ENCODE measurements around the gene TUNAR.

The TUNAR gene

GRCh38 chr14:95948558-95948981, 71.9 kb downstream of the TUNAR start:
- Histone ChIP-seq H4K20me1 (ENCODE audit: insufficient read depth, low read length, poor library complexity, severe bottlenecking) (no peaks in the 10 kb centered on the region), H3K27me3 (ENCODE audit: insufficient read depth, low read length, poor library complexity, severe bottlenecking) (no peaks in the 10 kb centered on the region), H3K4me2 (ENCODE audit: low read depth, low read length, poor library complexity, severe bottlenecking) (no peak overlapping the region), H3K9me2 (replicated peaks; ENCODE audit: low read depth, low read length) (no peaks in the 10 kb centered on the region), H3K4me1 (ENCODE audit: insufficient read depth, low read length, poor library complexity, severe bottlenecking) (no peaks in the 10 kb centered on the region), H3K79me2 (ENCODE audit: insufficient read depth, low read length) (no peaks in the 10 kb centered on the region), H3K36me3 (ENCODE audit: insufficient read depth, low read length) (no peaks in the 10 kb centered on the region), H3F3A (ENCODE audit: low read depth) (no peaks in the 10 kb centered on the region), H2AFZ (ENCODE audit: low read length) (no peak overlapping the region), H3K9ac (ENCODE audit: low read depth, low read length, poor library complexity, severe bottlenecking) (no peak overlapping the region), H3K9me3 (ENCODE audit: insufficient read depth, low read depth, low read length) (no peaks in the 10 kb centered on the region), H3K4me3 (ENCODE audit: low read length, poor library complexity, severe bottlenecking) (no peak overlapping the region)
- TF ChIP-seq EZH2phosphoT487 (IDR thresholded peaks at IDR 0.05; ENCODE audit: borderline replicate concordance) (no peak), CTCF (conservative IDR thresholded peaks at IDR 0.05; ENCODE audit: low read length) (no peak)

GRCh38 chr14:95951359-95951758, 74.7 kb downstream of the TUNAR start:
- no peak for TF ChIP-seq EZH2phosphoT487 (IDR thresholded peaks at IDR 0.05; ENCODE audit: borderline replicate concordance)
- no peak for TF ChIP-seq CTCF (conservative IDR thresholded peaks at IDR 0.05; ENCODE audit: low read length)
- H3K79me2 ChIP-seq (ENCODE audit: insufficient read depth, low read length), result no peaks in the 10 kb centered on the region
- H3F3A ChIP-seq (ENCODE audit: low read depth), result no peaks in the 10 kb centered on the region
- H3K9me3 ChIP-seq (ENCODE audit: insufficient read depth, low read depth, low read length), result peaks cover 2% of the 10 kb centered on the region; the same call in 1 of the 2 replicates
- H3K9me2 ChIP-seq (replicated peaks; ENCODE audit: low read depth, low read length), result no peaks in the 10 kb centered on the region
- no peak overlapping the region for H3K4me2 ChIP-seq (ENCODE audit: low read depth, low read length, poor library complexity, severe bottlenecking)
- no peak overlapping the region for H2AFZ ChIP-seq (ENCODE audit: low read length)
- no peaks in the 10 kb centered on the region for H3K27me3 ChIP-seq (ENCODE audit: insufficient read depth, low read length, poor library complexity, severe bottlenecking)
- H3K4me3 ChIP-seq (ENCODE audit: low read length, poor library complexity, severe bottlenecking), result no peak overlapping the region
- H3K36me3 ChIP-seq (ENCODE audit: insufficient read depth, low read length), result no peaks in the 10 kb centered on the region
- no peak overlapping the region for H3K9ac ChIP-seq (ENCODE audit: low read depth, low read length, poor library complexity, severe bottlenecking)
- no peaks in the 10 kb centered on the region for H3K4me1 ChIP-seq (ENCODE audit: insufficient read depth, low read length, poor library complexity, severe bottlenecking)
- H4K20me1 ChIP-seq (ENCODE audit: insufficient read depth, low read length, poor library complexity, severe bottlenecking), result no peaks in the 10 kb centered on the region

DNA sequence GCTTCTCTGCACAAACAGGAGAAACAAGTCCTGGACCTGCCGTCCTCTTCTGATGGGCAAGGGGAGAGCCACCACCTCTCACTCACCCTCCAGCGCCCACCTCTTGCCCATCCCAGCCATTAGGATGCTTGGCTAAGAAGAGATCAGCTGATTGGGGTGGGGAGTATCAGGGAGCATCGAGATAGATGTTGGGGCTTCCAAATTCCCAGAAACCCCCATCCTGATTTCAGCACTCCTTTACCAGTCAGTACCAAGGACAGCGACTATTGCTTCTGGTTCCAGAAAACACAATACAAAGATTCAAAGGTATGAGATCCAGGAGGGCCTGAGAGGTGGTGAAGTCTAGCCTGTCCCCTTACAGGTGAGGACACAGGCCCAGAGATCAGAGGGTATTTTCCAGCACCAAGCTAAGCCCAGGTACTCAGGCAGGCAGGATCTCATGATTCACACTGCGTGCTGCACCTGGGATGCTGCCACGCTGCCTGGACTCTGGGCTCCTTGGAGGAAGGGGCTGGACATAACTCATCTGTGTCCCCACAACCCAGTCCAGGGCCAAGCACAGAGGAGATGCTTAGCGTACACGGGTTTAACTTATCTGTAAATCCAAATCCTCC, 76.6 kb downstream of the TUNAR start:
- Histone ChIP-seq H3F3A (ENCODE audit: low read depth) (no peaks in the 10 kb centered on the region), H3K9me3 (ENCODE audit: insufficient read depth, low read depth, low read length) (peaks cover 2% of the 10 kb centered on the region; the same call in 1 of the 2 replicates), H3K9ac (ENCODE audit: low read depth, low read length, poor library complexity, severe bottlenecking) (no peak overlapping the region), H3K36me3 (ENCODE audit: insufficient read depth, low read length) (no peaks in the 10 kb centered on the region), H3K4me1 (ENCODE audit: insufficient read depth, low read length, poor library complexity, severe bottlenecking) (no peaks in the 10 kb centered on the region), H3K79me2 (ENCODE audit: insufficient read depth, low read length) (no peaks in the 10 kb centered on the region), H2AFZ (ENCODE audit: low read length) (no peak overlapping the region), H3K9me2 (replicated peaks; ENCODE audit: low read depth, low read length) (no peaks in the 10 kb centered on the region), H4K20me1 (ENCODE audit: insufficient read depth, low read length, poor library complexity, severe bottlenecking) (no peaks in the 10 kb centered on the region), H3K4me2 (ENCODE audit: low read depth, low read length, poor library complexity, severe bottlenecking) (no peak overlapping the region), H3K4me3 (ENCODE audit: low read length, poor library complexity, severe bottlenecking) (no peak overlapping the region), H3K27me3 (ENCODE audit: insufficient read depth, low read length, poor library complexity, severe bottlenecking) (no peaks in the 10 kb centered on the region)
- TF ChIP-seq CTCF (conservative IDR thresholded peaks at IDR 0.05; ENCODE audit: low read length), result no peak

Measured in Loucy (cell line).